Measurements from ENCODE around the gene MYMX.
"Not testable (repeated sequence)": the region's sequence is repeated elsewhere in the genome, so short reads cannot be mapped to it uniquely, and the experiment has no call there.

MYMX gene

DNA sequence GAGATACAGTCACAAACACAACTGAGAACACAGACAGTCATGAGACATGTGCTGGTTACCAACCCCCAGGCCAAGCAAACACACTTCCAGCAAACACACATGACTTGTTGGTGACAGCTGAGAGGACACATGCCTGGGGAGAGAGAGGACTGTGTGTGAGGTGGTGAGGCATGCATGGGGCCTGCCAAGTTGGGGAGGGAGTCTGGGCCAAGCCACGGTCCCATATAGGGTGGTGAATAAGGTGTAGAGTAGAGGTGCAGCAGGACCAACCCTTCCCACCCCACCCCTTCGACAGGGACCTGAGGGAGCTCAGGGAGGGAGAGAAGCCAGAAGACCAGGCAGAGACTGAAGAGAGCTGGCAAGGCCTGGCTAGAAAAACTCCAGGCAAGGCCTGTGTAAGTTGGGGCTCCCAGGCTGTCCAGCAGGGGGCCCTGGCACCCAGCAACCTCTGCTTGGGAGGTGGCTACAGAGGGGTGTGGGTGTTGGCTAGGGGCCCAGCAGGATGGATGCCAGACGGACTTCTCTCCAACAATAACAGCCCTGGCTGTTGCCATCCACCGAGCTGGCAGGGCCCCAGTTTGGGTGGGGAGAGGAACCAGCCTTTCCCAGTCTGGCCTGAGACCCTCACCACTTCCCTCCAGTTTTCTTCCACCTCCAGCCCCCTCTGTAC is 4.7 kb downstream of the MYMX start:
- FAIRE-seq, result no peak

DNA sequence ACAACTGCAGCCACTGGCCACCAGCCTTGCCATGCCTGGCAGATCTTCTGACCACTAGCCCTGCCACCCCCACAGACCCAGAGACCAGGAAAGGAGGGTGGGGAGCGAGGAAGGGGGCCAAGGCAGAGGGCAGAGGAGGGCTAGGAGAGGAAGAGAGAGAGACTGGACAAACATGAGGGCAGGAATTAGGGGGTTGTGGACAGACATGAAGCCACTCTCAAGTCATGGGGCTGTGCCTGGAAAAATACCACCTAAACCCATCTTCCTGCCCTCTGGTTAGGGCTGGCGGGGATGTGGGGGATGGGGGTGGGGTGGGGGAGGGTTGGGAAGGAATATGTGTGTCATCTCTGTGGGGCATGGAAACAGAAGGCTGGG is 5.2 kb downstream of the MYMX start:
- no peak for FAIRE-seq

DNA sequence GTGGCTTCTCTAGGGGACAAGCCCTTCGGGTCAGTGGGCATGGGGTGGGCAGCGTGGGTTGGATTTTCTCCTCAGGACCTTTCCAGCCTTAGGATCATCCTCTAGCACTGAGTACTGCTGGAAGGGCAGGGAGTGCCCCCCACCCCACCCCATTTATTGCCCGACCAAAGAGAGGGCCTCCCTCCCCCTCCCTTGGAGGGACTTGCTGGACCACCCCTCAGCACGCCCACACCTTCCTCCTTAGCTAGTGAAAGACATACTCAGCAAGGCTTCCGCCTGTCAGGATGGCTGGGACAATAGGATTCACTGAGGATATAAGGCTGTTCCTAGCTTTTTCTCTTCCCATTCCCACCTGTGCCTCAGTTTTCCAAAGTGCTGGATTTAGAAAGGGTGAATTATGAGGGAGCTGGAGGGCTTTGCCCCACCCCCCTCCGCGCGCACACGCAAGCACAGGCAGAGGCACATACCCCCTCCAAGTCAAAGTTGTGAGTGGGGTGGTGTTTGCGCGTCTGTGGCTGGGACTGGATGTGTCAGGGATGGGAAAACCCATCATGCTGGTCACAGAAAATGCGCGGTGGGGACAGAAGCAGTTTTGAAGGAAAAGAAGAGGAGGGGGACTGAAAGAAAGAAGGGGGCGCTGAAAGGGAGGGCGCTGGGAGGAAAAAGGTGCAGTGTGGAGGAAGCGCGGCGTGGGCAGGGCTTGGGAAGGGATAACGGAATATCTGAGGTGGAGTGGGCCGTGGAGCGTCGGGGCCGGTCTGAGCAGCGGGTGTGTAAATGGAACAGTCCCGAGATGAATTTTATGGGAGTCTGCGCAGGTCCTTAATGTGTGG is 6.0 kb downstream of the MYMX start:
- no peak for FAIRE-seq

DNA sequence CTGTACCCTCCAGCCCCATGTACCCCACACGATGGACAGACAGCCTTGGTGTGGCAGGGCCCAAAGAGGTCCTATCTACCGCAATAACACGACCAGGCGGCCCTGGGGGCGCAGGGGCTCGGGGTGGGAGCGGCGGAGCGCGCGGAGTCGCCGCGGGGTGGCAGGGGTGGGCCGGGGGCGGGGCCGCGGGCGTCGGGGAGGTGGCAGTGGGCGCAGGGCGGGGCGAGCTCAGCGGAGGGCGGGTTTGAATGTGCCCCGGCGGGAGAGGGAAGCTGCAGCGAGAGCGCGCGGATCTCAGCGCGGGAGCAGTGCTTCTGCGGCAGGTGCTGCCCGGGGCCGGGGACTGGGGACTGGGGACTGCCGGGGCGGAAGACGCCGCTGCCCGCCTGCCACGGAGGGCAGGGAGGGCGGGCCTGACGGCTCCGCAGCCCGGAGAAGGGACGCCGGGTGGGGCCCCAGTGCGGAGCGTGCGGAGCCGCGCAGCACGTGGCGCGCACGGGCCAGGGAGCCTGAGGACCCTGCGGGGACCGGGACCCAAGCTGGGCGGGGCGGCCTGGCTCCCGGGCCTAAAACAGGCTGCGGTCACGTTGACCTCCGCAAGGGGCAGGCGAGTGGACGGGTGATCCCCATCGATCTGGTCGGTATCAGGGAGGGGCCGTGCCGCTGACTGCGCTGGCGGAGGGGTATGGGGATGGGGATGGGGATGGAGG is 6.7 kb downstream of the MYMX start, which contains the start of gene SLC29A1:
TSS of gene SLC29A1 (plus strand) at position 277 of the 710 bp plus-strand sequence. CDS start 3,719 bp downstream, outside the sequence.
- FAIRE-seq, result no peak

DNA sequence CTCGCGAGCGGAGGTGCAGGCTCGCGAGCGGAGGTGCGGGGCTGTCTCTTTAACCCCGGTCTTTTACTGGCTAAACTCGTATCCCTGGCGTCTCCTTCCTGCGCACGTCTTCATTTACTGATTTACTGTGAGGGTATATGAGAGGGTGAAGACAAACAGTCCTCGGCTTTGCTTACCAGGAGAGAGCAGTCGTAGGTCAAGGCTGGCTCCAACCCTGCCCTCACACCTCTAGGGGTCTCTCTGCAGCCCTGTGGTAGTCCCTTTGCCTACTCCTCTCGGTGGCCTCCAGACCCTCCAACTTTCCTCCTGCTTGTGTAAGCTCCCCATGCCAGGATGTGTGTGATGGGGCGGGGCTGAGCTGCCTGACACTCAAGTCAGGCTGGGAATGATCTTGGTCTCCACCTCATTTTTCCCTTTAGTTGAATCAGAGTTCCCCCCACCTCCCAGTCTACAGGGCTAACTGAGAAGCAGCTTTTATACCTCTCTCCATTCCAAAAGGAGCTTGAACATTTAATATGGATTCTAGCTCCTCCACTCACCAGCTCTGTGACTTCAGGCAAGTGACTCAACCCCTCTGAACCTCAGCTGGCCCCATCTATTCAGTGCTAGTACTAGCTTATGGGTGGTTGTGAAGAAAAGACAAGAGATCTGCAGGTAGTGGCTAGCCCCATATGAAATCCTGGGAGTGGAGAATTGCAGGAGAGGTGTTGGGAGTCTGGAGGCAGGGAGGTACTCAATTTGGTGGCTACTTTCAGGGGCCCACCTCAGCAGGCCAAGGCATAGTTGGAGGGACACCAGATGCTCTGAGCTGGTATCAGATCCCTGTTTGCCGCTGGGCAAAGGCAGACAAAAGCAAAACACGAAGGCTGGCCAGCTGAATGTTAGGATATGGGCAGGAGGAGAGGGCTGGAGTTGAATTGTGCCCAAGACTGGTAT is 7.6 kb downstream of the MYMX start:
- no peak for FAIRE-seq

DNA sequence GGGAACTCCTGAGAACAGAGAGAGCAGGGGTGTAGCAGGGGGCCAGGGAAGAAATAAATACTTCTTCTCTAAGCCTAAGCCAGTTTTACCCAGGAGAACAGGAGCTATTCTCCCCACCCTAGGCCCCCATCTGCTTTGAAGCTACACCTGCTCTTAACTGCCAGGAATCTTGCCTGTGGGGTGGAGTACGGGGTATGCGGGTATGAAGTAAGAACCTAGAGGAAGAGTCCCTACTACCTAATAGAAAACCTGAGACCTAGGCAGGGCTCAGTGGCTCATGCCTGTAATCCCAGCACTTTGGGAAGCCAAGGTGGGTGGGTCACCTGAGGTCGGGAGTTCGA is 8.2 kb downstream of the MYMX start:
- no peak for FAIRE-seq

DNA sequence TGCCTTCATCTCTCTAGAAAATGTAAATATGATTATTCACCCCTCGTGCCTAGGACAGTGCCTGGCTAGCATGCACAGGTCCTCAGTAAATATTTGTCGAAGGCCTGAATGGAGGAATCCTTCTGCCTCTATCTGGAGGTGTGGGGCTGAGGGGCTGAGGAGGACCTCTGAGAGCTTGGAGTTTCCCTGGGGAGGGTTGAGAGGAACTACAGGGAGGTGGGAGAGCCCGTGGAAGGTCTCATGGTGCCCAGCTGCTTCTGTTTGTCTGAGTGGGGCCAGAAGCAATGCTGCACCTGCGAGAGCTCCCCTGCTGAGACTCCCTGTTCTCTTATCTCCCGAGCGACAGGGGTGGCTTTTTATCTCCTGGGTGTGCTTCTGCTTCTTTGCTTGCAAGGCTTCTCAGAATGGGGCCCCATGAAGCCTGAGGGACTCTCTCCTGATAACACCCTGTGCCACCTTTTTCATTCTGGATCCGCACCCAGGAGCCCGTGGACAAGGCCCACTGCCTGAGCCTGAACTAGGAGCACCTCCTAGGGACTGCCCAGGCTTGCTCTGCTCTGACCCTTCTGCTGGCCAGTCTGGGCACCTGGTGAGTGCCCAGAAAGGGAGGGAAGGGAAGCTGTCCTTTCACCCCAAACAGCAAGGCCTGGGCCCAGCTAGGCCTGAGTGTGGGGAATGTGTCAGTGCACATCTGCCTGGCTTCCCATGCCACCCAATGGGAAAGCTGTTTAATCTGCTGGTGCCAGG is 9.0 kb downstream of the MYMX start:
- no peak for FAIRE-seq

DNA sequence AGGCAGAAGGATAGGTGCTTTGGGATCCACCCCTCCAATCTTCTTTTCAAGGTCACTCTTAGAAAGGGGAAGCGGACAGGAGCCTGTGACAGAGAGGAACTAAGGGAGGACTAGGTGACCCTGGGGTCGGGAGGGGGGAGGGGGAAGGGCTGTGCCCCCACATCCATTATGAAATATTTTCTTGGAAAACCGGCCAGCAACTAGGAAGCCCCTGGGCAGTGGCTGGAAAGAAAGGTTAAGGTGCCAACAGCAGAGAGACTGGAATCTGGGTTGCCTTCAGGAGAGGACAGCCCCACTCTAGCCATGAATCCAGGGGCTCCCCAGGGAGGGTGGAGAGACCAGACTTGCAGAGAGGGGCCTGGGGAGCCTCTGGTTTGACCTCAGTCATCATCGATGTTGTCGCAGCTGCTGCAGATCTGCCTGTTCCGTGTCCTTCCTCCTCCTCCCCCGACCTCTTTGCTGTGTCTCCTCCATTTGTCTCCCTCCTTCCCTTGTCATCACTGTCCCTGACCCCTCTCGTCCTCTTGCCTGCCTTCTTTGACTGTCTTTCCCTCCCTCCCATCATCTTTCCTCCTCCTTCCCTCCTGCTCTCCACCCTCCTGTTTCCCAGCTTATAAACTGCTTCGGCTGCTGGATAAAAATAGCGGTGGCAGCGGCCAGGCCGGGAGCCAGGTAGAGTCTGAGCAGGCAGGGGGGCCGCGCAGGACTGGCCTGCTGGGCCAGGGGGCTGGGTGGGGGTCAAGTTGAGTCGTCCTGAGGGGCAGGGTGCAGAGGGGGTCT is 9.8 kb downstream of the MYMX start:
- no peak for FAIRE-seq

DNA sequence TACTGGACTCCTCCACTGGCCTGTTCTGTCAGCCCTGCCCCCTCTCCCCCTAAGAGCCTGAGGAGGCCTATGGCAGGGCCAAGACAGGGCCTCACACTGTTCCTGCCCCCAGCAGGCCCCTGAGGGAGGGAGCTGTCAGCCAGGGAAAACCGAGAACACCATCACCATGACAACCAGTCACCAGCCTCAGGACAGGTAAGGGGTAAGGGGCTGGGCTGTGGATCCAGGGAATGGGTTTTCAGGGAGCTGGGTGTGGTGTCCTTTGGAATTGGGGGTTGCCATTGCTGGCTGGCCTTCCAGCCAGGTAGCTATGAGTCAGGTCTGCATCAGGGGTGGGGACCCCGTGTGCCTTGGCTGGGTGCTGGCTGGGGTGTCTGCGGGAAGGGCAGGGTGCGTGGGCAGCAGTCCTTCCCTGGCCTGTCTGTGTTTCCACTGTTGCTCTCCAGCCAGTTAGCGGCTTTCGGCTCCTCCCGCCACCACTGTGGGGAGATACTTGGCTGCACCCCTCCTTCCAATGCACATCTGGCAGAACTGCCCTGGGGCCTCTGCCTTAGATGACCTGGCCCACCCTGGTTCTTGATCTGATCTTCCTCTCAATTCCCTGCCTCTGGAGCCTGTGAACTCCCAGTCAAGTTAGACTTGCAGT is 10.5 kb downstream of the MYMX start:
- no peak for FAIRE-seq

DNA sequence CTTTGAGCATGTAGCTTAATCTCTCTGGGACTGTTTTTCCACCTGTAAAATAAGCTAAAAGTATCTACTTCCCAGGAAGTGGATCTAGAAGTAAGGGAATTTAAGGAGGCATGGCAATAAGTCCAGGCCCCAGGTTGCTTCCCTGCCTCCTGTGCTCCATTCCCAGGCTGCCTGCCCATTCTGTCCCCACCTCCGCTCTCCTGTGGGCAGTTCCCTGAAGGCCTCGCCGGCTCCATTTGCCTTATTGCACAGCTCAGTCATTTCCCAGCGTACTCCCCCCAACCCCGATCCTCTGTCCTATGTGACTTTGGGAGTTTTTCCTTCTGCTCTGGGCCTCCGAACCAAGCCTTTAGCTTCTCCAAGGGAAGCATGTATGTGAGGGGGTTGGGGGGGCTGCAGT is 11.3 kb downstream of the MYMX start:
- FAIRE-seq, result no peak

DNA sequence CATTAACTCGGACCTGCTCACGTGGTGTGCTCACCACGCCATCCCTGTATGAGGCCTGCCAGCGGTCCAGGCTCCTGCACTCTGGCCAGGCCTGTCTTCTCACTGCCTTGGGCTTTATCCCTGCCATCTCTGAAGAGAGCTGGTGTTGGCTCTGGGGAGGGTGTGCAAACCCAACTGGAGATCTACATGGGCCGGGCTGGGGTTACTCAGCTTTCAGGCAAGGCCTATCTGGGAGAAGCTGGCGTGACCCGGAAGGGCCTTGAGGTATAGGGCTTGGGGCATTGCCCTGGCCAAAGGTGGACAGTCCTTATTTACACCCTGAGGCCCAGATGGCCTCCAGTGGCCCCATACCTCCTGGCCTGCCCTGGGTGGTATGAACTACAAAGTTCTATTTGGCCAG is 11.7 kb downstream of the MYMX start:
- FAIRE-seq, result no peak

DNA sequence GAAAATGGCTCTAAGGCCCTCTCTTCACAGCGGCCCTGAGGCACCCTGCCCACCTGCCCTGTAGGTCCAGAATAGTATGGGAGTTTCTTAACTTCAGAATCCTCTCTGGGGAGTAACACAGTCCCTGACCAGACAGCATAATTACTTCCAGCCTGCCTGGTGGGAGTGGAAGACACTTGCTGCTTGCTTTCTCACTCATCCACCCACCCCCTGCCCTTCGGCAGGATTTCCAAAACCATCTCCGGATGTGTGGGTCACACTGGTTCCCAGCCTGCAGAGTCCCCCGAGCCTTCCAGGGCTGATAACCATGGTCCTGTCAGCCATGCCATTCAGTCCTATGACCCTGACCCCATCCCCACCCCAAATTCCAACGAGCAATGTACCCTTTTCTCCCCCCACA is 12.1 kb downstream of the MYMX start:
- FAIRE-seq, result no peak

DNA sequence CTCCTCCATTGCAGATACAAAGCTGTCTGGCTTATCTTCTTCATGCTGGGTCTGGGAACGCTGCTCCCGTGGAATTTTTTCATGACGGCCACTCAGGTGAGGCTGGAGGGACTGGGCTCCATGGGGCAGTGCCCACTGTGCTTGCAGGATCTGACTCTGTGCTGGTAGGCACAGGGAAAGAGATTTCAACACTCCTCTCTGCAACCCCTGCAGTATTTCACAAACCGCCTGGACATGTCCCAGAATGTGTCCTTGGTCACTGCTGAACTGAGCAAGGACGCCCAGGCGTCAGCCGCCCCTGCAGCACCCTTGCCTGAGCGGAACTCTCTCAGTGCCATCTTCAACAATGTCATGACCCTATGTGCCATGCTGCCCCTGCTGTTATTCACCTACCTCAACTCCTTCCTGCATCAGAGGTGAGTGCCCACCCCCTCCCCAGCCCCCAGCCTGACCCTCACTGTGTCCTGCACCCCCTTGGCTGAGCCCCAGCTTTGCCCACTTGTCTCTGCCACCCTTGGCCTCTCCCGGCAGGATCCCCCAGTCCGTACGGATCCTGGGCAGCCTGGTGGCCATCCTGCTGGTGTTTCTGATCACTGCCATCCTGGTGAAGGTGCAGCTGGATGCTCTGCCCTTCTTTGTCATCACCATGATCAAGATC is 12.8 kb downstream of the MYMX start:
- FAIRE-seq, result no peak

DNA sequence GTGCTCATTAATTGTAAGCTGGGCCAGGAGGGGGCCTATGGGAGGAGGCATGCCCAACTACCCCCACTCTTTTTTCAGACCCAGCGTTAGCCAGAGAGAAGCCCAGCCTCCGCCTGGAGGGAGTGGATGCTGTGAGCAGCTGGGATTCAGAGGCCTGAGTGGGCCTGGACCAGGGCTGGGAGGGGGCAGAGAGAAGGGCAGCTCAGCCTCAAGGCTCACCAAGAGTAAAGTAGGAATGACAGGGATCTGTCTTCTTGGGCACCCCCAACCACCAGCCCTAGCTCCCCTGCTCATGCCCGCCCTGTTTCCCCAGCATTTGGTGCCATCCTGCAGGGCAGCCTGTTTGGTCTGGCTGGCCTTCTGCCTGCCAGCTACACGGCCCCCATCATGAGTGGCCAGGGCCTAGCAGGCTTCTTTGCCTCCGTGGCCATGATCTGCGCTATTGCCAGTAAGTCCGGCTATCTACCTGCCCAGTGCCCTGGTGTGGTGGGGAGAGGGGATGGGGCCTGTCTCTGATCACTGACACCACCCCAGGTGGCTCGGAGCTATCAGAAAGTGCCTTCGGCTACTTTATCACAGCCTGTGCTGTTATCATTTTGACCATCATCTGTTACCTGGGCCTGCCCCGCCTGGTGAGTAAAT is 13.4 kb downstream of the MYMX start:
- FAIRE-seq, result no peak

DNA sequence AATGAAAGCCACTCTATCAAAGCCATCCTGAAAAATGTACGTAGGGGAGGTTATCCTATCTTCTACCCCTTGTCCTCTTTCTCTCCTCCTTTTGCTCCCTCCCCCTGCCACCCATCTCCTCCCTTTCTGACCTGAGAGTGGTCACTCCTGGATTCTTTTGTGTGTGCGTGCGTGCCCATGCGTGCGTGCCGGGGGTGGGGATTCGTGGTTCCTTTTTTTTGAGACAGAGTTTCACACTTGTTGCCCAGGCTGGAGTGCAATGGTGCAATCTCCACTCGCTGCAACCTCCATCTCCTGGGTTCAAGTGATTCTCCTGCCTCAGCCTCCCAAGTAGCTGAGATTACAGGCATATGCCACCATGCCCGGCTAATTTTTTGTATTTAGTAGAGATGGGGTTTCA is 14.7 kb downstream of the MYMX start:
- not testable (repeated sequence) for FAIRE-seq

DNA sequence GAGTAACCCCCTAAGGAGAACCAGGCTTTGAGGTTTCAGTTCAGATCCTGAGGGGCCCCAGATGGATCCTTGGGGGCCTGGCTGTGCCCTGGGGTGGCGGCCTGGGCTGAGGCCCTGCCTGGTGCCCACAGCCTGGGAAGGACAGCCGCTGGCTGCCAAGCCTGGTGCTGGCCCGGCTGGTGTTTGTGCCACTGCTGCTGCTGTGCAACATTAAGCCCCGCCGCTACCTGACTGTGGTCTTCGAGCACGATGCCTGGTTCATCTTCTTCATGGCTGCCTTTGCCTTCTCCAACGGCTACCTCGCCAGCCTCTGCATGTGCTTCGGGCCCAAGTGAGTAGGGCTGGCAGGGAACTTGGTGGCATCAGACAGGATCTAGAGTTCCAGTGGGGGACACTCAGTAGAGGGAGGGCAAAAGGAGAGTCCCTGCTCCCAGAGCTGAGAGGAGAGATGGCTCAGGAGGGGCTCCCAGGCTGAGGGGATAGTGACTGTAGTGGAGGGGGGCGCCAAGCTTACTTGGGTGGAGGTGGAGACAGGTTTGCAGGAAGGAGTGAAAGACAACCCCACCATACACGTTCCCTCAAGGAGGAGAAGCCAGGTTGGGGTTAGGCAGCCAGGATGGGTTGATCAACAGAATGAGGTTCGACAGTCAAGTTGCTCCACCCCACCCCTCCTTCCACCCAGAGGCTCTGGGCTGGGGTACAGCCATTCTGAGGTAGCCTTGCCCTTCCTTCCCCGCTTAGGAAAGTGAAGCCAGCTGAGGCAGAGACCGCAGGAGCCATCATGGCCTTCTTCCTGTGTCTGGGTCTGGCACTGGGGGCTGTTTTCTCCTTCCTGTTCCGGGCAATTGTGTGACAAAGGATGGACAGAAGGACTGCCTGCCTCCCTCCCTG is 16.2 kb downstream of the MYMX start:
- no peak for FAIRE-seq

DNA sequence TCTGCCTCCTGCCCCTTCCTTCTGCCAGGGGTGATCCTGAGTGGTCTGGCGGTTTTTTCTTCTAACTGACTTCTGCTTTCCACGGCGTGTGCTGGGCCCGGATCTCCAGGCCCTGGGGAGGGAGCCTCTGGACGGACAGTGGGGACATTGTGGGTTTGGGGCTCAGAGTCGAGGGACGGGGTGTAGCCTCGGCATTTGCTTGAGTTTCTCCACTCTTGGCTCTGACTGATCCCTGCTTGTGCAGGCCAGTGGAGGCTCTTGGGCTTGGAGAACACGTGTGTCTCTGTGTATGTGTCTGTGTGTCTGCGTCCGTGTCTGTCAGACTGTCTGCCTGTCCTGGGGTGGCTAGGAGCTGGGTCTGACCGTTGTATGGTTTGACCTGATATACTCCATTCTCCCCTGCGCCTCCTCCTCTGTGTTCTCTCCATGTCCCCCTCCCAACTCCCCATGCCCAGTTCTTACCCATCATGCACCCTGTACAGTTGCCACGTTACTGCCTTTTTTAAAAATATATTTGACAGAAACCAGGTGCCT is 16.9 kb downstream of the MYMX start:
- no peak for FAIRE-seq

All from colon (tissue), 2 donors.